HEK293 (cell line): Measurements from ENCODE around the gene MYO1C.
"Not testable (repeated sequence)": the region's sequence is repeated elsewhere in the genome, so short reads cannot be mapped to it uniquely, and the experiment has no call there.

Source experiments
- CTCF ChIA-PET: fragments of 350-600 bp; formaldehyde crosslinking; extraction: SDS; loops from one replicate; lab custom pipeline; 2021; ENCODE audit warnings: antibody characterized with exemption; lab: Yijun Ruan, JAX
- POLR2A ChIA-PET: fragments of 300-600 bp; formaldehyde crosslinking; extraction: SDS; loops from one replicate; lab custom pipeline; 2020; ENCODE audit warnings: antibody characterized with exemption, inconsistent platforms; lab: Yijun Ruan, JAX
- H3K27ac ChIP-seq: fragments of 200-500 bp; sonication (Bioruptor generic); 2 replicates; pipeline ENCODE4 v1.5.1; 2014; ENCODE audit warnings: low read depth, low read length, control low read depth, inconsistent platforms; ENCODE audit errors: extremely low read depth
- H3K36me3 ChIP-seq, 2 experiments: fragments of 200-500 bp in 1 of 2; sonication (Bioruptor generic) in 1 of 2; 1 replicate in 1 of 2; 2 replicates in 1 of 2; pipeline ENCODE4 v1.5.1; 2014 to 2017; ENCODE audit warnings: inconsistent platforms in 2 of 2, low read length in 2 of 2; ENCODE audit not compliant: control insufficient read depth in 2 of 2, insufficient read depth in 1 of 2
- H3K4me1 ChIP-seq: fragments of 200-500 bp; sonication (Bioruptor generic); 2 replicates; pipeline ENCODE4 v1.5.1; 2014; ENCODE audit warnings: mild to moderate bottlenecking, low read length, inconsistent platforms; ENCODE audit not compliant: control insufficient read depth, insufficient read depth
- H3K4me3 ChIP-seq: 2 replicates; pipeline ENCODE4 v1.5.1; 2011; ENCODE audit warnings: low read depth, mild to moderate bottlenecking, control low read depth, low read length, moderate library complexity
- H3K9me3 ChIP-seq: fragments of 200-500 bp; sonication (Bioruptor generic); 2 replicates; pipeline ENCODE4 v1.5.1; 2014; ENCODE audit warnings: low read depth, low read length, inconsistent platforms; ENCODE audit not compliant: control insufficient read depth, insufficient read depth
- FEZF1 ChIP-seq: fragments of 450-650 bp; formaldehyde crosslinking; IDR thresholded peaks from 2 replicates; pipeline ENCODE4 v1.5.1; 2016; ENCODE audit warnings: missing biosample characterization, missing genetic modification characterization
- GLI4 ChIP-seq: fragments of 450-650 bp; formaldehyde crosslinking; IDR thresholded peaks from 2 replicates; pipeline ENCODE4 v1.5.1; 2016; ENCODE audit warnings: missing biosample characterization, missing genetic modification characterization
- HOXA7 ChIP-seq: sonication (generic); formaldehyde crosslinking; IDR thresholded peaks from 2 replicates; pipeline ENCODE4 v1.8.1; 2022; ENCODE audit warnings: missing genetic modification reagents, borderline replicate concordance
- KLF10 ChIP-seq: fragments of 450-650 bp; IDR thresholded peaks from 2 replicates; pipeline ENCODE4 v1.5.1; 2018; ENCODE audit warnings: missing biosample characterization, mild to moderate bottlenecking, missing genetic modification characterization
- MZF1 ChIP-seq: fragments of 450-650 bp; formaldehyde crosslinking; IDR thresholded peaks from 2 replicates; pipeline ENCODE4 v1.5.1; 2017; ENCODE audit warnings: missing biosample characterization, missing genetic modification characterization, borderline replicate concordance
- SALL2 ChIP-seq: fragments of 450-650 bp; formaldehyde crosslinking; IDR thresholded peaks from 2 replicates; pipeline ENCODE4 v1.5.0; 2017; ENCODE audit warnings: missing biosample characterization, mild to moderate bottlenecking, missing genetic modification characterization, borderline replicate concordance
- SCRT2 ChIP-seq: fragments of 450-650 bp; formaldehyde crosslinking; IDR thresholded peaks from 2 replicates; pipeline ENCODE4 v1.5.1; 2016; ENCODE audit warnings: missing biosample characterization, missing genetic modification characterization
- TCF7L2 ChIP-seq: IDR thresholded peaks from 2 replicates; pipeline ENCODE4 v1.6.1; 2011; ENCODE audit warnings: low read depth, mild to moderate bottlenecking, inconsistent platforms, low read length, moderate library complexity, borderline replicate concordance
- WT1 ChIP-seq: fragments of 450-650 bp; formaldehyde crosslinking; IDR thresholded peaks from 2 replicates; pipeline ENCODE4 v1.5.1; 2016; ENCODE audit warnings: missing biosample characterization, missing genetic modification characterization
- ZBTB7A ChIP-seq: fragments of 450-650 bp; formaldehyde crosslinking; IDR thresholded peaks from 2 replicates; pipeline ENCODE4 v1.5.1; 2016; ENCODE audit warnings: low read depth, missing biosample characterization, missing genetic modification characterization
- ZFP69B ChIP-seq: fragments of 450-650 bp; formaldehyde crosslinking; IDR thresholded peaks from 2 replicates; pipeline ENCODE4 v1.5.1; 2016; ENCODE audit warnings: missing biosample characterization, missing genetic modification characterization
- ZNF138 ChIP-seq: fragments of 450-650 bp; formaldehyde crosslinking; IDR thresholded peaks from 2 replicates; pipeline ENCODE4 v1.5.1; 2016; ENCODE audit warnings: missing biosample characterization, missing genetic modification characterization, borderline replicate concordance
- ZNF146 ChIP-seq: fragments of 450-650 bp; formaldehyde crosslinking; IDR thresholded peaks from 2 replicates; pipeline ENCODE4 v1.5.1; 2016; ENCODE audit warnings: missing biosample characterization, missing genetic modification characterization
- ZNF16 ChIP-seq: fragments of 450-650 bp; formaldehyde crosslinking; IDR thresholded peaks from 2 replicates; pipeline ENCODE4 v1.5.1; 2016; ENCODE audit warnings: low read depth, missing biosample characterization, missing genetic modification characterization
- ZNF214 ChIP-seq: fragments of 450-650 bp; formaldehyde crosslinking; IDR thresholded peaks from 2 replicates; pipeline ENCODE4 v1.5.1; 2017; ENCODE audit warnings: missing biosample characterization, mild to moderate bottlenecking, missing genetic modification characterization, borderline replicate concordance
- ZNF280D ChIP-seq: fragments of 450-650 bp; formaldehyde crosslinking; IDR thresholded peaks from 2 replicates; pipeline ENCODE4 v1.5.1; 2016; ENCODE audit warnings: missing biosample characterization, missing genetic modification characterization
- ZNF37A ChIP-seq: fragments of 450-650 bp; IDR thresholded peaks from 2 replicates; pipeline ENCODE4 v1.5.1; 2018; ENCODE audit warnings: missing biosample characterization, missing genetic modification characterization
- ZNF501 ChIP-seq: fragments of 450-650 bp; formaldehyde crosslinking; IDR thresholded peaks from 2 replicates; pipeline ENCODE4 v1.5.1; 2016; ENCODE audit warnings: missing biosample characterization, missing genetic modification characterization
- ZNF521 ChIP-seq: fragments of 450-650 bp; formaldehyde crosslinking; IDR thresholded peaks from 2 replicates; pipeline ENCODE4 v1.5.1; 2017; ENCODE audit warnings: missing biosample characterization, mild to moderate bottlenecking, missing genetic modification characterization
- ZNF555 ChIP-seq: fragments of 450-650 bp; formaldehyde crosslinking; conservative IDR thresholded peaks from 2 replicates; pipeline ENCODE4 v1.5.1; 2017; ENCODE audit warnings: missing biosample characterization, mild to moderate bottlenecking, missing genetic modification characterization, inconsistent platforms
- ZNF610 ChIP-seq: fragments of 450-650 bp; formaldehyde crosslinking; IDR thresholded peaks from 2 replicates; pipeline ENCODE4 v1.5.1; 2016; ENCODE audit warnings: missing biosample characterization, missing genetic modification characterization, borderline replicate concordance
- ZNF626 ChIP-seq: fragments of 450-650 bp; sonication (Bioruptor Pico); formaldehyde crosslinking; IDR thresholded peaks from 2 replicates; pipeline ENCODE4 v1.5.1; 2018; ENCODE audit warnings: missing biosample characterization, missing genetic modification characterization, inconsistent platforms
- ZNF629 ChIP-seq: fragments of 450-650 bp; formaldehyde crosslinking; IDR thresholded peaks from 2 replicates; pipeline ENCODE4 v1.5.1; 2017; ENCODE audit warnings: missing biosample characterization, missing genetic modification characterization
- ZNF654 ChIP-seq: fragments of 450-650 bp; formaldehyde crosslinking; IDR thresholded peaks from 2 replicates; pipeline ENCODE4 v1.5.1; 2016; ENCODE audit warnings: low read depth, missing biosample characterization, missing genetic modification characterization
- ZNF747 ChIP-seq: fragments of 450-650 bp; formaldehyde crosslinking; IDR thresholded peaks from 2 replicates; pipeline ENCODE4 v1.5.1; 2016; ENCODE audit warnings: missing biosample characterization, missing genetic modification characterization

Gene MYO1C

GRCh38 chr17:1533661-1534325 lies 41.3 kb upstream of the MYO1C start:
- Histone ChIP-seq H3K27ac (no peak overlapping the region), H3K4me1 (no peaks in the 10 kb centered on the region), H3K36me3 (peaks cover 48 to 84% of the 10 kb centered on the region in 2 experiments), H3K4me3 (no peak overlapping the region), H3K9me3 (no peaks in the 10 kb centered on the region)
- no peak for TF ChIP-seq FEZF1
- no peak for TF ChIP-seq MZF1 (tag by site-specific recombination)
- no peak for TF ChIP-seq KLF10
- no peak for TF ChIP-seq SALL2 (tag by site-specific recombination)
- no peak for TF ChIP-seq ZNF37A (tag by site-specific recombination)
- no peak for TF ChIP-seq ZNF501
- no peak for TF ChIP-seq HOXA7
- no peak for TF ChIP-seq GLI4
- TF ChIP-seq ZNF16 (tag by site-specific recombination), result no peak
- TF ChIP-seq ZNF610 (tag by site-specific recombination), result no peak
- no peak for TF ChIP-seq WT1 (tag by site-specific recombination)
- no peak for TF ChIP-seq ZFP69B (tag by site-specific recombination)
- TF ChIP-seq ZNF555 (tag by site-specific recombination), result no peak
- TF ChIP-seq TCF7L2, result no peak
- TF ChIP-seq ZNF138 (tag by site-specific recombination), result no peak
- no peak for TF ChIP-seq ZNF629 (tag by site-specific recombination)
- TF ChIP-seq ZBTB7A (tag by site-specific recombination), result no peak
- CTCF ChIA-PET, result interaction anchor here (0.6 to 2.9 kb wide), 21 partner anchors 8 to 314 kb away, joined by 3 to 15 read pairs (median 4); partner anchors contain the start of gene INPP5K
- POLR2A ChIA-PET, result interaction anchor here (0.8 to 2.8 kb wide), 2 partner anchors 18 to 150 kb away, joined by 3 to 17 read pairs; partner anchors contain the start of gene INPP5K

GRCh38 chr17:1532836-1533602 lies 40.5 kb upstream of the MYO1C start:
- no peak overlapping the region for H3K4me3 ChIP-seq
- ChIA-PET CTCF (interaction anchor here (0.5 to 2.9 kb wide), 27 partner anchors 9 to 313 kb away, joined by 3 to 15 read pairs (median 4); partner anchors contain the start of gene INPP5K), POLR2A (interaction anchor here (0.8 to 2.8 kb wide), 2 partner anchors 17 to 151 kb away, joined by 3 to 17 read pairs; partner anchors contain the start of gene INPP5K)
- no peak overlapping the region for H3K27ac ChIP-seq
- peaks cover 52 to 84% of the 10 kb centered on the region in 2 experiments for H3K36me3 ChIP-seq
- H3K4me1 ChIP-seq, result no peaks in the 10 kb centered on the region
- H3K9me3 ChIP-seq, result no peaks in the 10 kb centered on the region
- no peak for TF ChIP-seq SCRT2 (tag by site-specific recombination)
- peak; percentile 47 for TF ChIP-seq ZNF654 (tag by site-specific recombination)
- no peak for TF ChIP-seq ZNF626 (tag by site-specific recombination)

- CTCF ChIA-PET, result interaction anchor here (0.6 to 1.4 kb wide), 3 partner anchors 15 to 250 kb away, joined by 3 to 4 read pairs (median 3); partner anchors contain the start of gene TRARG1
- POLR2A ChIA-PET, result no interaction called here
- peaks cover 50 to 93% of the 10 kb centered on the region in 2 experiments for H3K36me3 ChIP-seq
- H3K4me3 ChIP-seq, result no peak overlapping the region
- H3K4me1 ChIP-seq, result no peaks in the 10 kb centered on the region
- TF ChIP-seq ZNF521 (tag by site-specific recombination), result no peak
- no peak for TF ChIP-seq ZNF280D (tag by site-specific recombination)
- peak; percentile 74 for TF ChIP-seq SCRT2 (tag by site-specific recombination)
- no peak for TF ChIP-seq GLI4
- no peak for TF ChIP-seq ZNF146 (tag by site-specific recombination)
- no peak for TF ChIP-seq ZNF214 (tag by site-specific recombination)
- TF ChIP-seq ZNF747 (tag by site-specific recombination), result no peak
- TF ChIP-seq, all 188 proteins: peak for 1
- Histone ChIP-seq H3K27ac (no peak overlapping the region), H3K9me3 (no peaks in the 10 kb centered on the region)
Observed at GRCh38 chr17:1529863-1530262, 37.4 kb upstream of the MYO1C start.

GRCh38 chr17:1526876-1527275 lies 34.4 kb upstream of the MYO1C start:
- POLR2A ChIA-PET, H3K27ac ChIP-seq, H3K9me3 ChIP-seq, H3K4me3 ChIP-seq, H3K4me1 ChIP-seq: not testable (repeated sequence)
- peaks cover 62 to 79% of the 10 kb centered on the region in 2 experiments for H3K36me3 ChIP-seq
- CTCF ChIA-PET, result interaction anchor here (1.1 to 1.5 kb wide), 3 partner anchors 10 to 250 kb away, joined by 3 to 6 read pairs (median 5); partner anchors contain the start of gene INPP5K
